ENCODE data around the gene RPS10. TPM values are rescaled to one million over a fixed set of nuclear protein-coding genes. Genes with fewer than 3 reads are reported as not detected.
"Not testable (repeated sequence)": the region's sequence is repeated elsewhere in the genome, so short reads cannot be mapped to it uniquely, and the experiment has no call there.

The RPS10 gene
- total RNA-seq, 1 donor from 2014 or later = 3,975 TPM

- peaks cover 4% of the 10 kb centered on the region for H3K36me3 ChIP-seq (ENCODE audit: control insufficient read depth, insufficient read depth, low read length)
- no peak for TF ChIP-seq CTCF (IDR thresholded peaks at IDR 0.05; ENCODE audit: insufficient read depth, low read length, poor library complexity, severe bottlenecking)
- DNase-seq (ENCODE audit: low read depth) = no peak
Observed at GRCh38 chr6:34418367-34418766, 7.5 kb downstream of the RPS10 start.

DNA sequence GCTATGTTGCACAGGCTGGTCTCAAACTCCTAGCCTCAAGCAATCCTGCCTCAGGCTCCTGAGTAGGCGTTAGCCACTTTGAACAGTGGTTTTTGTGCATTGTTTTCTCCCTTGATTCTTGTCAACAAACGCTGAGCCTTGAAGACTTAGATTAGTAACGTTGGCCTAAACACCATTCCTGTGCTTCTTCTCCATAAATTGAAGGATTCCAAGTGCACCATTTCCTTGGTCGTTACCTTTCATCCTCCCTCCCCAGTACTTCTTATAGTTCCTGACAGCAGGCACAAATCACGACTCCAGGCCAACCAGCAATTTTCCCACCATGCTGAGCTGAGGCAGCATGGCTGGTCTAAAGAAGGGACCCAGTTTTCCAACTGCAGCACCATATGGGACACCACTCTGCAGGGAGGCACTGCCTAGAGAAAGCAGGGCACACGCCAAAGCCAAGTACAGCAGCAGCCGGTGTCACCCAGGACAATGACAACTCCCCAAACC lies 8.9 kb downstream of the RPS10 start:
- DNase-seq (ENCODE audit: low read depth) = no peak
- peaks cover 3% of the 10 kb centered on the region for H3K36me3 ChIP-seq (ENCODE audit: control insufficient read depth, insufficient read depth, low read length)
- no peak for TF ChIP-seq CTCF (IDR thresholded peaks at IDR 0.05; ENCODE audit: insufficient read depth, low read length, poor library complexity, severe bottlenecking)

More at GRCh38 chr6:34418367-34418766, 7.5 kb downstream of the RPS10 start:
- H3K4me3 ChIP-seq (ENCODE audit: low read depth, low read length) = no peak overlapping the region
- H3K27me3 ChIP-seq (ENCODE audit: control insufficient read depth, insufficient read depth, low read length) = no peaks in the 10 kb centered on the region

GRCh38 chr6:34414999-34415858 lies 10.6 kb downstream of the RPS10 start:
- TF ChIP-seq CTCF (IDR thresholded peaks at IDR 0.05; ENCODE audit: insufficient read depth, low read length, poor library complexity, severe bottlenecking) = peak; percentile 14
- Histone ChIP-seq H3K4me3 (ENCODE audit: low read depth, low read length) (no peak overlapping the region), H3K36me3 (ENCODE audit: control insufficient read depth, insufficient read depth, low read length) (peaks cover 3% of the 10 kb centered on the region), H3K27me3 (ENCODE audit: control insufficient read depth, insufficient read depth, low read length) (no peaks in the 10 kb centered on the region)
- DNase-seq (ENCODE audit: low read depth) = no peak

More for the DNA sequence above, 8.9 kb downstream of the RPS10 start:
- Histone ChIP-seq H3K4me3 (ENCODE audit: low read depth, low read length) (no peak overlapping the region), H3K27me3 (ENCODE audit: control insufficient read depth, insufficient read depth, low read length) (no peaks in the 10 kb centered on the region)

GRCh38 chr6:34412643-34413214 lies 13.1 kb downstream of the RPS10 start:
- TF ChIP-seq CTCF (IDR thresholded peaks at IDR 0.05; ENCODE audit: insufficient read depth, low read length, poor library complexity, severe bottlenecking) = no peak
- DNase-seq (ENCODE audit: low read depth) = no peak
- no peaks in the 10 kb centered on the region for H3K27me3 ChIP-seq (ENCODE audit: control insufficient read depth, insufficient read depth, low read length)
- no peak overlapping the region for H3K4me3 ChIP-seq (ENCODE audit: low read depth, low read length)
- peaks cover 3% of the 10 kb centered on the region for H3K36me3 ChIP-seq (ENCODE audit: control insufficient read depth, insufficient read depth, low read length)

DNA sequence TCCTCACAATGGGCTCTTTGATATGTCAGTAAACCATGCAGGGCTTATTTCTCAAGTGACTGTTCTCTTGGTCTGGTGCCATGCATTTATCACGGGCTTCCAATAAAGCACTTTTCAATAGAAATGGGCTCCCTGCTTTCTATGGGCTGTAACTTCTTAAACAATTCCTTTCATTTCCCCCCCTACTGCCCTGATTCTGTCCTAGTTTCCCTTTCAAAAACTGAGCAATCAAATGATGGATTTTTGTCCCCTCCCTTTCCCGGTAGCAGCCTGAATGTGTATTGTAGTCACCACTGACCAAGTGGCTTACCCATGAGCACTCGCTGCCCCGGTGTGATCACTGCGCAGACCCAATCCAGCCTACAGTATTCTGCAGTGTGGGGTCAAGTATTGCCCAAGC lies 13.9 kb downstream of the RPS10 start:
- no peak for TF ChIP-seq CTCF (IDR thresholded peaks at IDR 0.05; ENCODE audit: insufficient read depth, low read length, poor library complexity, severe bottlenecking)
- H3K36me3 ChIP-seq (ENCODE audit: control insufficient read depth, insufficient read depth, low read length) = peaks cover 2% of the 10 kb centered on the region

DNA sequence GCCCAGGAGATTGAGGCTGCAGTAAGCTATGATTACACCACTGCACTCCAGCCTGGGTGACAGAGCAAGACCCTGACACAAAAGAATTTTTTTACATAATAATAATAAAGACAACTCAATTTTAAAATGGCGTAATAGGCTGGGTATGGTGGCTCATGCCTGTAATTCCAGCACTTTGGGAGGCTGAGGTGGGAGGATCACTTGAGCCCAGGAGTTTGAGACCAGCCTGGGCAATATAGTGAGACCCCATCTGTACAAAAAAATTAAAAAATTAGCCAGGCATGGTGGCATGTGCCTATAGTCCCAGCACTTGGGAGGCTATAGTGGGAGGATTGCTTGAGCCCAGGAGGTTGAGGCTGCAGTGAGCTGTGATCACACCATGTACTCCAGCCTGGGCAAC lies 18.0 kb downstream of the RPS10 start:
- not testable (repeated sequence) for H3K4me3 ChIP-seq (ENCODE audit: low read depth, low read length); H3K36me3 ChIP-seq (ENCODE audit: control insufficient read depth, insufficient read depth, low read length); H3K27me3 ChIP-seq (ENCODE audit: control insufficient read depth, insufficient read depth, low read length); DNase-seq (ENCODE audit: low read depth)

More for the DNA sequence above, 13.9 kb downstream of the RPS10 start:
- no peak for DNase-seq (ENCODE audit: low read depth)
- Histone ChIP-seq H3K4me3 (ENCODE audit: low read depth, low read length) (no peak overlapping the region), H3K27me3 (ENCODE audit: control insufficient read depth, insufficient read depth, low read length) (no peaks in the 10 kb centered on the region)

Measured in kidney epithelial cell (primary cell).